ENCODE results near the gene HACD3.
"Not testable (repeated sequence)": the region's sequence is repeated elsewhere in the genome, so short reads cannot be mapped to it uniquely, and the experiment has no call there.

Gene HACD3

DNA sequence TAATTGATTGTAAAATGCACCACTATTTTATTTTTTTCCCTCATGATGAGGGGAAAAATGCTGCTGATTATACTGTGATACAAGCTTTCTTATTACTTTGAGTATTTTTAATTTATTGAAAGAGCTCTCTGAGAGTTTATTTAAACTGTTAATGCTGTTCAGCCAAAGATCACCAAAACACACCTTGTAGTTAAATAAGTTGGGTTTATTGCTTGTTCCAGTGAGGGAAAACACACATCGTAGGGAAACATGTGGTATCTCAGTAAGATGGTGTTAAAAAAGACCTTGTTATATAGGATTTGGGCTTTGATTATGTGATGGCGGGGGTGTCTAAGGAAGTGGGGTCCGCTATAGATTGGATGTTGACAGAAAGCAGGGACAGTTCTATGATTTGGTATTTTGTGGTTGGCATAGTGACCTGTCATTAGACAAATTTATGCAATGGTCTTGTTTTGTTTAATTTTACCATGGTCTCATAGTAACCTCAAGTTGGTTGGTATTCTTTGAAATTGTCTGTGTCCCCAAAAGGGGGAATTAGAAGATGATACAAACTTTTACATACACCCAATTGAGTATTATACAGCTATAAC is 11.1 kb downstream of the HACD3 start:
- TF ChIP-seq, protein P1, sequence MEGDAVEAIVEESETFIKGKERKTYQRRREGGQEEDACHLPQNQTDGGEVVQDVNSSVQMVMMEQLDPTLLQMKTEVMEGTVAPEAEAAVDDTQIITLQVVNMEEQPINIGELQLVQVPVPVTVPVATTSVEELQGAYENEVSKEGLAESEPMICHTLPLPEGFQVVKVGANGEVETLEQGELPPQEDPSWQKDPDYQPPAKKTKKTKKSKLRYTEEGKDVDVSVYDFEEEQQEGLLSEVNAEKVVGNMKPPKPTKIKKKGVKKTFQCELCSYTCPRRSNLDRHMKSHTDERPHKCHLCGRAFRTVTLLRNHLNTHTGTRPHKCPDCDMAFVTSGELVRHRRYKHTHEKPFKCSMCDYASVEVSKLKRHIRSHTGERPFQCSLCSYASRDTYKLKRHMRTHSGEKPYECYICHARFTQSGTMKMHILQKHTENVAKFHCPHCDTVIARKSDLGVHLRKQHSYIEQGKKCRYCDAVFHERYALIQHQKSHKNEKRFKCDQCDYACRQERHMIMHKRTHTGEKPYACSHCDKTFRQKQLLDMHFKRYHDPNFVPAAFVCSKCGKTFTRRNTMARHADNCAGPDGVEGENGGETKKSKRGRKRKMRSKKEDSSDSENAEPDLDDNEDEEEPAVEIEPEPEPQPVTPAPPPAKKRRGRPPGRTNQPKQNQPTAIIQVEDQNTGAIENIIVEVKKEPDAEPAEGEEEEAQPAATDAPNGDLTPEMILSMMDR (IDR thresholded peaks at IDR 0.05; ENCODE audit: low read depth, low read length, missing control alignments), result no peak
- no peak for DNase-seq (ENCODE audit: low read depth)
- no peak overlapping the region for H3K4me3 ChIP-seq (ENCODE audit: low read depth, low read length)

DNA sequence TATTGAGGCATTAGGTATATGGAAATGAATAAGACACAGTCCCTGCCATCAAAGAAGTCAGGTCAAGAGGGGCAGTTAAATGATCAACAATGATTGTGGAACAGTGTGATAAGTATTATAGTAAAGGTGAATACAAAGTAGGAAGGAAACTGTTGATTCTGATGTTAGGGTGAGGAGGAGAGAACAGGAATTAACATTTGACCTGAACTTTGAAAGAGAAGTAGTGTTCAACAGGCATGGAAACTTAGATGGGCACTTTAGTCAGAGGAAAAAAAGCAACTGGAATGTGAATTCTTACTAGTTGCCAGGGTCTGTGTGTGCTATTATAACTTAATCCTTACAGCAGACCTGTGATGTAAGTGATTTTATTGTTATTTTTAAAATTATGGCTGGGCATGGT is 17.6 kb downstream of the HACD3 start:
- TF ChIP-seq, protein P1 (IDR thresholded peaks at IDR 0.05; ENCODE audit: low read depth, low read length, missing control alignments), result no peak
- no peak for DNase-seq (ENCODE audit: low read depth)
- no peak overlapping the region for H3K4me3 ChIP-seq (ENCODE audit: low read depth, low read length)

DNA sequence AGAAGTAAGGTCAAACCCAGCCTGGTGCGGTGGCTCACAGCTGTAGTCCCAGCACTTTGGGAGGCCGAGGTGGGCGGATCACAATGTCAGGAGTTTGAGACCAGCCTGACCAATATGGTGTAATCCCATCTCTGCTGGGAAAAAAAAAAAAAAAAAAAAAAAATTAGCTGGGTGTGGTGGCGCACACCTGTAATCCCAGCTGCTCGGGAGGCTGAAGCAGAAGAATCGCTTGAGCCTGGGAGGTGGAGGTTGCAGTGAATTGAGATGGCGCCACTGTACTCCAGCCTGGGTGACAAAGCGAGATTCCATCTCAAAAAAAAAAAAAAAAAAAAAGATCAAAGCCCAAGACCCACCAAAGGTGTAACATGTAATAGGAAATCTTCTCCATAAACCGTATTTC is 19.0 kb downstream of the HACD3 start:
- H3K4me3 ChIP-seq (ENCODE audit: low read depth, low read length); DNase-seq (ENCODE audit: low read depth): not testable (repeated sequence)

DNA sequence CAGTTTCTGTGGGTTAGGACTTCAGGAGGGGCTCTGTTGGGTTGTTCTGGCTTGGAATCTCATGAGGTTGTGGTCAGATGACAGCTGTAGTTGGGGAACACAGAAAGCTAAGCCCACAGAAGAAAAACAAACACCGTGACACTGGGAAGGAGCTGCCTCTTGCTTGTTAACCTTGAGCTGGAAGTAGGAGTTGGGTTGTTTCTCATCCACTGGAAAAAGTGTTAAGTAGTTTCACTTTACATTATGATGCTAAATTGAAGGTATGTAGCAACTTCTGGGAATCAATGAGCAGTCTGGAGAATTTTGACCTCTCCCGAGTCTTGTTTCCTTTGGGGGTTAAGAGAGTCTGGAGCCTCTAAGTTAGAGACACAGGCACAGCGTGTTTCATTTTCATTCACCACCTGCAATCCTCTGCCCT is 20.4 kb downstream of the HACD3 start:
- no peak overlapping the region for H3K4me3 ChIP-seq (ENCODE audit: low read depth, low read length)
- DNase-seq (ENCODE audit: low read depth), result no peak
- TF ChIP-seq, protein P1 (IDR thresholded peaks at IDR 0.05; ENCODE audit: low read depth, low read length, missing control alignments), result no peak

DNA sequence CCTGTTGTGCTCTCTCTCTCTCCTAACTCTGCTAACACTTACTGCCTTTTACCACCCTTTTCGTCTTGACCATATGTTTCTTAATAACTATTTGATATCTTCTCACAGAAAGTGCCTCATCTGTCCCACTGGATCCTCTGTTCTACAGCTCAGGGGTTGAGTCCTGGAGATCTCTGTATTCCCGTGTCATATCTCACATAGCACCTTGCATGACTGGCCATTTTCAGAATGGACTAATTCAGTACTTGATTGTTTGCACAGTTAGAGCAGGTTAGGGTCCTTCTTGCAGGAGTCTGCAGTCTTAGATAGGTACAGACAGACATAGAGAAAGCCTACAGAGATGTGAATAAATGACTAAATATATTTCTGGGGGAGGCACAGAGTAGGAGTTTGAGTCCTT is 20.9 kb downstream of the HACD3 start:
- TF ChIP-seq, protein P1 (IDR thresholded peaks at IDR 0.05; ENCODE audit: low read depth, low read length, missing control alignments), result no peak
- H3K4me3 ChIP-seq (ENCODE audit: low read depth, low read length), result no peak overlapping the region
- DNase-seq (ENCODE audit: low read depth), result no peak

DNA sequence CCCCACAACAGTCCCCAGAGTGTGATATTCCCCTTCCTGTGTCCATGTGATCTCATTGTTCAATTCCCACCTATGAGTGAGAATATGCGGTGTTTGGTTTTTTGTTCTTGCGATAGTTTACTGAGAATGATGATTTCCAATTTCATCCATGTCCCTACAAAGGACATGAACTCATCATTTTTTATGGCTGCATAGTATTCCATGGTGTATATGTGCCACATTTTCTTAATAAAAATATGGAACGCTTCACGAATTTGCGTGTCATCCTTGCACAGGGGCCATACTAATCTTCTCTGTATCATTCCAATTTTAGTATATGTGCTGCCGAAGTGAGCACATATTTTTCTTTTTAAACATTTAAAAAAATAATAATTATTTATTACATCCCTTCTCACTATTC is 22.6 kb downstream of the HACD3 start:
- not testable (repeated sequence) for H3K4me3 ChIP-seq (ENCODE audit: low read depth, low read length); DNase-seq (ENCODE audit: low read depth)

DNA sequence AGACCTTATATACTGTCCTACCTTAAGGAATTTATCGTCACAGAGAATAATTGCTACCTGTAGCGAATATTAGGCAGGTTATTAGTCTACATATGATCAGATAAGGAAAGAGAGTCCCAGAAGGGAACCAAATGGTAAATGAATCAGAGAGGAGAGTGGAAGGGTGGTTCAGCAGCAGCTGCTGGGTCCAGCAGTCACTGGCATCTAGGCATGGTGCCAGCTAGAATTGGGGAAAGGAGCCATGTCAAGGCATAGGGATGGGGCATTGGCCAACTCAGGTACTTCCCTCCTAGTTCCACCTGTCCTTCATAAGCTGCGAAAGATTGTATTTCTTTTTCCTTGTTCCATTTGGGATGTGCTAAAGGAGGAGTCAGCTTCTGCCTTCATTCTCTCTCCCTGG is 23.4 kb downstream of the HACD3 start:
- DNase-seq (ENCODE audit: low read depth), result no peak
- H3K4me3 ChIP-seq (ENCODE audit: low read depth, low read length), result no peak overlapping the region
- TF ChIP-seq, protein P1 (IDR thresholded peaks at IDR 0.05; ENCODE audit: low read depth, low read length, missing control alignments), result no peak

DNA sequence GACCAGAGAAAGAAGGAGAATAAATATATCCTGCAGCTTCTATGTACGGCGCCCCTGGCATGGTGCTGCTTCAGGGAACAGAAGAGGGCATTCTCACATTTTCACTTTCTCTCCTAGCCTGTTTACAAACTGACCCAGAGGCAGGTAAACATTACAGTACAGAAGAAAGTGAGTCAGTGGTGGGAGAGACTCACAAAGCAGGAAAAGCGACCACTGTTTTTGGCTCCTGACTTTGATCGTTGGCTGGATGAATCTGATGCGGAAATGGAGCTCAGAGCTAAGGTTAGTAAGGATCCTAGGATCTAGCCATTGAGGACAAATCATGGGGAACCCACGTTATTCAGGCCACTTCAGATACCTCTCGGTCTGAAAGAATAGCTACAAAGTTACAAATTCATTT is 26.4 kb downstream of the HACD3 start:
- DNase-seq (ENCODE audit: low read depth), result no peak
- H3K4me3 ChIP-seq (ENCODE audit: low read depth, low read length), result no peak overlapping the region
- TF ChIP-seq, protein P1 (IDR thresholded peaks at IDR 0.05; ENCODE audit: low read depth, low read length, missing control alignments), result no peak
